Smooth muscle cell (in vitro differentiated cells): ENCODE data around the gene GJA9. TPM values are rescaled to one million over a fixed set of nuclear protein-coding genes. Genes with fewer than 3 reads are reported as not detected.

ENCODE experiments used
- DNase-seq: peaks from one replicate; lab custom pipeline; 2025; ENCODE audit not compliant: unreplicated experiment; lab: John Stamatoyannopoulos, UW
- H2AFZ ChIP-seq: fragments of 200-600 bp; sonication (generic); 2 replicates; pipeline ENCODE4 v1.6.0; 2016; ENCODE audit warnings: antibody characterized with exemption, low read depth, mild to moderate bottlenecking
- H3F3A ChIP-seq: fragments of 200-600 bp; sonication (generic); 2 replicates; pipeline ENCODE4 v1.6.0; 2017; ENCODE audit warnings: antibody characterized with exemption, low read depth
- H3K27ac ChIP-seq: fragments of 200-600 bp; sonication (generic); 2 replicates; pipeline ENCODE4 v1.5.1; 2016; ENCODE audit warnings: low read depth, mild to moderate bottlenecking
- H3K27me3 ChIP-seq: fragments of 200-600 bp; sonication (generic); 2 replicates; pipeline ENCODE4 v1.6.1; 2016; ENCODE audit warnings: low read depth, mild to moderate bottlenecking
- H3K36me3 ChIP-seq: fragments of 200-600 bp; sonication (generic); 2 replicates; pipeline ENCODE4 v1.5.1; 2016; ENCODE audit warnings: low read depth
- H3K4me1 ChIP-seq: fragments of 200-600 bp; sonication (generic); 2 replicates; pipeline ENCODE4 v1.5.1; 2016; ENCODE audit warnings: low read depth
- H3K4me2 ChIP-seq: fragments of 200-600 bp; sonication (generic); 2 replicates; pipeline ENCODE4 v1.6.0; 2016; ENCODE audit warnings: mild to moderate bottlenecking
- H3K4me3 ChIP-seq: fragments of 200-600 bp; sonication (generic); 2 replicates; pipeline ENCODE4 v1.5.1; 2016; ENCODE audit warnings: mild to moderate bottlenecking
- H3K79me2 ChIP-seq: fragments of 200-600 bp; sonication (generic); 2 replicates; pipeline ENCODE4 v1.6.0; 2016; ENCODE audit warnings: low read depth, mild to moderate bottlenecking
- H3K9ac ChIP-seq: fragments of 200-600 bp; sonication (generic); 2 replicates; pipeline ENCODE4 v1.6.0; 2016; ENCODE audit warnings: low read depth
- H3K9me3 ChIP-seq: fragments of 200-600 bp; sonication (generic); replicated peaks from 2 replicates; pipeline ENCODE4 v1.5.1; 2016; ENCODE audit warnings: low read depth
- H4K20me1 ChIP-seq: fragments of 200-600 bp; sonication (generic); 2 replicates; pipeline ENCODE4 v1.6.0; 2016; ENCODE audit warnings: low read depth
- WGBS: methylation state at CpG from one replicate; pipeline ENCODE4 v1.1.7; 2016; ENCODE audit warnings: low lambda C conversion rate; 5-methylcytosine and 5-hydroxymethylcytosine counted together
- polyA plus RNA-seq: library from polyadenylated mRNA; unstranded; fragments of >200 nt; fragmentation: Nextera tagmentation; extraction: Ambion mirVana; gene quantifications from 2 replicates; pipeline ENCODE4 v1.2.1, GENCODE V29; 2016
- small RNA-seq: library from RNA; depleted of rRNA; stranded (forward); fragments of <200 nt; gene quantifications from one replicate; pipeline ENCODE3, GENCODE V24; 2014
- total RNA-seq: library from RNA; depleted of rRNA; stranded (reverse); fragments of >200 nt; gene quantifications from 2 replicates; pipeline ENCODE4 v1.2.3, GENCODE V29; 2014
- TF ChIP-seq, protein P1 (sequence below): fragments of 200-600 bp; sonication (generic); IDR thresholded peaks from 2 replicates; pipeline ENCODE4 v1.5.1; 2017; ENCODE audit warnings: borderline replicate concordance, mild to moderate bottlenecking, antibody characterized with exemption; ENCODE audit not compliant: insufficient read depth, poor library complexity, severe bottlenecking

GJA9 gene
- total and polyA plus RNA-seq, 2 experiments from 2014 or later, result not detected

GRCh38 chr1:38827318-38827717 lies 54.1 kb downstream of the GJA9 start:
- Histone ChIP-seq H2AFZ (no peak overlapping the region), H3K27me3 (peaks cover 43% of the 10 kb centered on the region), H3F3A (no peaks in the 10 kb centered on the region), H3K9ac (no peak overlapping the region), H3K4me3 (no peak overlapping the region), H3K27ac (no peak overlapping the region), H3K36me3 (no peaks in the 10 kb centered on the region), H4K20me1 (no peaks in the 10 kb centered on the region), H3K79me2 (no peaks in the 10 kb centered on the region), H3K4me1 (no peaks in the 10 kb centered on the region), H3K9me3 (no peaks in the 10 kb centered on the region), H3K4me2 (no peak overlapping the region)
- TF ChIP-seq, protein P1, sequence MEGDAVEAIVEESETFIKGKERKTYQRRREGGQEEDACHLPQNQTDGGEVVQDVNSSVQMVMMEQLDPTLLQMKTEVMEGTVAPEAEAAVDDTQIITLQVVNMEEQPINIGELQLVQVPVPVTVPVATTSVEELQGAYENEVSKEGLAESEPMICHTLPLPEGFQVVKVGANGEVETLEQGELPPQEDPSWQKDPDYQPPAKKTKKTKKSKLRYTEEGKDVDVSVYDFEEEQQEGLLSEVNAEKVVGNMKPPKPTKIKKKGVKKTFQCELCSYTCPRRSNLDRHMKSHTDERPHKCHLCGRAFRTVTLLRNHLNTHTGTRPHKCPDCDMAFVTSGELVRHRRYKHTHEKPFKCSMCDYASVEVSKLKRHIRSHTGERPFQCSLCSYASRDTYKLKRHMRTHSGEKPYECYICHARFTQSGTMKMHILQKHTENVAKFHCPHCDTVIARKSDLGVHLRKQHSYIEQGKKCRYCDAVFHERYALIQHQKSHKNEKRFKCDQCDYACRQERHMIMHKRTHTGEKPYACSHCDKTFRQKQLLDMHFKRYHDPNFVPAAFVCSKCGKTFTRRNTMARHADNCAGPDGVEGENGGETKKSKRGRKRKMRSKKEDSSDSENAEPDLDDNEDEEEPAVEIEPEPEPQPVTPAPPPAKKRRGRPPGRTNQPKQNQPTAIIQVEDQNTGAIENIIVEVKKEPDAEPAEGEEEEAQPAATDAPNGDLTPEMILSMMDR, result no peak
- no peak for DNase-seq
- WGBS, result 92% methylated on average over 2 of the region's 2 CpGs

- Histone ChIP-seq H4K20me1 (no peaks in the 10 kb centered on the region), H3K4me1 (no peaks in the 10 kb centered on the region), H3K79me2 (no peaks in the 10 kb centered on the region), H3K27ac (no peak overlapping the region), H3K4me3 (no peak overlapping the region), H3F3A (no peaks in the 10 kb centered on the region), H3K9me3 (no peaks in the 10 kb centered on the region), H2AFZ (no peak overlapping the region), H3K4me2 (no peak overlapping the region), H3K9ac (no peak overlapping the region), H3K27me3 (peaks cover 43% of the 10 kb centered on the region), H3K36me3 (no peaks in the 10 kb centered on the region)
- TF ChIP-seq, protein P1, result no peak
- no peak for DNase-seq
Measured at GRCh38 chr1:38826886-38827285, 54.5 kb downstream of the GJA9 start.

- TF ChIP-seq, protein P1, result no peak
- Histone ChIP-seq H3K27ac (no peak overlapping the region), H3K27me3 (peaks cover 41% of the 10 kb centered on the region)
Measured at GRCh38 chr1:38826262-38826661, 55.1 kb downstream of the GJA9 start.

More at GRCh38 chr1:38826262-38826661, 55.1 kb downstream of the GJA9 start:
- Histone ChIP-seq H4K20me1 (no peaks in the 10 kb centered on the region), H3K4me1 (no peaks in the 10 kb centered on the region), H3F3A (no peaks in the 10 kb centered on the region), H3K36me3 (no peaks in the 10 kb centered on the region), H3K79me2 (no peaks in the 10 kb centered on the region), H3K9me3 (no peaks in the 10 kb centered on the region), H3K9ac (no peak overlapping the region), H2AFZ (no peak overlapping the region), H3K4me2 (no peak overlapping the region), H3K4me3 (no peak overlapping the region)
- DNase-seq, result no peak
- 60% methylated on average over 3 of the region's 3 CpGs for WGBS

Small RNA genes lying within 50 kb of the gene (small RNA-seq; reads per million reads assigned to genes)
- gene GJA9-MYCBP (not detected), gene RNU6-605P (not detected)

Other genes with a start within 250 kb of the GJA9 start
- 13.2 and 16.6 TPM in 2 replicates for gene RRAGC, start 21.8 kb downstream of the GJA9 start, total RNA-seq
- 12.0 and 13.3 TPM in 2 replicates for gene RRAGC, start 21.8 kb downstream of the GJA9 start, polyA plus RNA-seq
- 17.1 and 33.7 TPM in 2 replicates for gene MYCBP, start 8.2 kb downstream of the GJA9 start, total RNA-seq
- 34.0 and 44.0 TPM in 2 replicates for gene MYCBP, start 8.2 kb downstream of the GJA9 start, polyA plus RNA-seq
- gene RHBDL2, start 60.2 kb upstream of the GJA9 start, total RNA-seq, result not detected in 2 replicates
- gene RHBDL2, start 60.2 kb upstream of the GJA9 start, polyA plus RNA-seq, result 0.27 TPM in 1 of 2 replicates, not detected in the other
- gene AKIRIN1, start 109.7 kb upstream of the GJA9 start, total RNA-seq, result 64.5 and 78.3 TPM in 2 replicates
- 68.6 and 70.4 TPM in 2 replicates for gene AKIRIN1, start 109.7 kb upstream of the GJA9 start, polyA plus RNA-seq
- gene NDUFS5, start 144.8 kb upstream of the GJA9 start, total RNA-seq, result 708 and 831 TPM in 2 replicates
- 879 and 884 TPM in 2 replicates for gene NDUFS5, start 144.8 kb upstream of the GJA9 start, polyA plus RNA-seq